H9 (cell line): ENCODE data around the gene TTLL9. TPM values are rescaled to one million over a fixed set of nuclear protein-coding genes. Genes with fewer than 3 reads are reported as not detected.
A peak's percentile ranks its signal among the peaks of the same experiment; 100 is the strongest.

Source experiments
- DNase-seq: peaks from one replicate; pipeline ENCODE4 v3.0.0-alpha.2; 2017
- H2AFZ ChIP-seq: one replicate; pipeline ENCODE4 v1.6.1; 2013; ENCODE audit warnings: mild to moderate bottlenecking, low read length, control low read depth, moderate library complexity
- H2AK5ac ChIP-seq: 2 replicates; pipeline ENCODE4 v1.6.1; 2013; ENCODE audit warnings: low read length, control low read depth, mixed read lengths; ENCODE audit not compliant: insufficient read length
- H2BK120ac ChIP-seq: one replicate; pipeline ENCODE4 v1.6.1; 2013; ENCODE audit warnings: low read depth, mild to moderate bottlenecking, low read length, control low read depth, inconsistent platforms; ENCODE audit not compliant: poor library complexity, severe bottlenecking
- H2BK12ac ChIP-seq: 2 replicates; pipeline ENCODE4 v1.6.1; 2013; ENCODE audit warnings: low read length, control low read depth, mixed read lengths, low read depth; ENCODE audit not compliant: insufficient read length
- H2BK15ac ChIP-seq: 2 replicates; pipeline ENCODE4 v1.6.1; 2013; ENCODE audit warnings: low read depth, low read length, control low read depth
- H2BK20ac ChIP-seq: one replicate; pipeline ENCODE4 v1.6.1; 2013; ENCODE audit warnings: low read depth, mild to moderate bottlenecking, low read length, control low read depth, inconsistent platforms; ENCODE audit not compliant: poor library complexity, severe bottlenecking
- H2BK5ac ChIP-seq: 2 replicates; pipeline ENCODE4 v1.6.1; 2013; ENCODE audit warnings: low read length, control low read depth, mixed read lengths; ENCODE audit not compliant: insufficient read length
- H3K14ac ChIP-seq: 2 replicates; pipeline ENCODE4 v1.6.1; 2013; ENCODE audit warnings: low read length, control low read depth; ENCODE audit not compliant: insufficient read depth
- H3K18ac ChIP-seq: 2 replicates; pipeline ENCODE4 v1.6.1; 2013; ENCODE audit warnings: low read depth, mild to moderate bottlenecking, mixed read lengths, low read length, control low read depth; ENCODE audit not compliant: insufficient read length
- H3K23ac ChIP-seq: 2 replicates; pipeline ENCODE4 v1.6.1; 2013; ENCODE audit warnings: low read length, control low read depth, mixed read lengths, low read depth; ENCODE audit not compliant: insufficient read length
- H3K23me2 ChIP-seq: 2 replicates; pipeline ENCODE4 v1.6.1; 2013; ENCODE audit warnings: low read depth, mild to moderate bottlenecking, mixed read lengths, low read length, control low read depth; ENCODE audit not compliant: insufficient read length, poor library complexity, severe bottlenecking
- H3K27ac ChIP-seq: 2 replicates; pipeline ENCODE4 v1.5.1; 2013; ENCODE audit warnings: low read length, control low read depth, mixed read lengths, low read depth; ENCODE audit not compliant: insufficient read length
- H3K27me3 ChIP-seq: 2 replicates; pipeline ENCODE4 v1.6.1; 2013; ENCODE audit warnings: low read length, control low read depth, inconsistent platforms; ENCODE audit not compliant: insufficient read depth
- H3K4ac ChIP-seq: 2 replicates; pipeline ENCODE4 v1.6.1; 2013; ENCODE audit warnings: low read depth, mild to moderate bottlenecking, control low read depth, inconsistent platforms, low read length, moderate library complexity
- H3K4me1 ChIP-seq: 2 replicates; pipeline ENCODE4 v1.6.1; 2013; ENCODE audit warnings: low read length, control low read depth, inconsistent platforms; ENCODE audit not compliant: insufficient read depth
- H3K4me2 ChIP-seq: 2 replicates; pipeline ENCODE4 v1.6.1; 2013; ENCODE audit warnings: low read length, control low read depth, mixed read lengths; ENCODE audit not compliant: insufficient read length, insufficient read depth
- H3K56ac ChIP-seq: 2 replicates; pipeline ENCODE4 v1.6.1; 2013; ENCODE audit warnings: low read depth, mild to moderate bottlenecking, mixed read lengths, low read length, control low read depth; ENCODE audit not compliant: insufficient read length
- H3K79me1 ChIP-seq: 2 replicates; pipeline ENCODE4 v1.6.1; 2013; ENCODE audit warnings: low read depth, mild to moderate bottlenecking, moderate library complexity, low read length, control low read depth, inconsistent platforms; ENCODE audit not compliant: insufficient read depth, poor library complexity, severe bottlenecking
- H3K79me2 ChIP-seq: 2 replicates; pipeline ENCODE4 v1.6.1; 2013; ENCODE audit warnings: low read length, control low read depth, inconsistent platforms; ENCODE audit not compliant: insufficient read depth
- H3K9ac ChIP-seq: 2 replicates; pipeline ENCODE4 v1.6.1; 2013; ENCODE audit warnings: low read length, control low read depth, mixed read lengths; ENCODE audit not compliant: insufficient read length; ENCODE audit errors: extremely low read depth
- H3K9me3 ChIP-seq: one replicate; pipeline ENCODE4 v1.6.1; 2013; ENCODE audit warnings: low read depth, low read length, inconsistent platforms; ENCODE audit not compliant: control insufficient read depth
- H3T11ph ChIP-seq: one replicate; pipeline ENCODE4 v1.6.1; 2013; ENCODE audit warnings: mild to moderate bottlenecking, low read length, control low read depth, inconsistent platforms
- H4K20me1 ChIP-seq: one replicate; pipeline ENCODE4 v1.6.1; 2013; ENCODE audit not compliant: control insufficient read depth, insufficient read length, insufficient read depth
- H4K5ac ChIP-seq: 2 replicates; pipeline ENCODE4 v1.6.1; 2013; ENCODE audit warnings: low read depth, mild to moderate bottlenecking, mixed read lengths, low read length, control low read depth; ENCODE audit not compliant: insufficient read length
- H4K8ac ChIP-seq: replicated peaks from 2 replicates; pipeline ENCODE4 v1.6.1; 2013; ENCODE audit warnings: low read length, control low read depth, mixed read lengths, low read depth; ENCODE audit not compliant: insufficient read length
- H4K91ac ChIP-seq: 2 replicates; pipeline ENCODE4 v1.6.1; 2013; ENCODE audit warnings: low read depth, mild to moderate bottlenecking, moderate library complexity, mixed read lengths, low read length, control low read depth; ENCODE audit not compliant: insufficient read length
- H3K27ac Mint-ChIP-seq, 3 experiments: 2 replicates in 2 of 3; 3 replicates in 1 of 3; pipeline ENCODE4 v1.8.0; 2020 to 2021; ENCODE audit warnings: mixed read lengths in 3 of 3, mild to moderate bottlenecking in 1 of 3, moderate library complexity in 1 of 3
- H3K27me3 Mint-ChIP-seq: 2 replicates; pipeline ENCODE4 v1.8.0; 2021; ENCODE audit warnings: low read depth, mild to moderate bottlenecking, moderate library complexity, mixed read lengths
- H3K36me3 Mint-ChIP-seq, 3 experiments: 2 replicates in 2 of 3; 3 replicates in 1 of 3; pipeline ENCODE4 v1.8.0; 2020 to 2021; ENCODE audit warnings: low read depth in 3 of 3, mixed read lengths in 3 of 3; ENCODE audit not compliant: insufficient read depth in 1 of 3
- H3K4me1 Mint-ChIP-seq, 2 experiments: 2 replicates each; pipeline ENCODE4 v1.8.0; 2020; ENCODE audit warnings: mixed read lengths in 2 of 2
- H3K4me3 Mint-ChIP-seq, 2 experiments: 2 replicates in 1 of 2; 3 replicates in 1 of 2; pipeline ENCODE4 v1.8.0; 2020 to 2021; ENCODE audit warnings: mild to moderate bottlenecking in 2 of 2, mixed read lengths in 2 of 2, moderate library complexity in 1 of 2
- H3K9me3 Mint-ChIP-seq, 2 experiments: 2 replicates in 1 of 2; 3 replicates in 1 of 2; pipeline ENCODE4 v1.8.0; 2020; ENCODE audit warnings: mild to moderate bottlenecking in 2 of 2, mixed read lengths in 2 of 2, moderate library complexity in 1 of 2
- WGBS: extraction: QIAGEN DNeasy Blood & Tissue Kit; methylation state at CpG from one replicate; pipeline ENCODE4 v1.1.7; 2013; ENCODE audit warnings: missing lambda C conversion rate, low lambda C conversion rate, mixed read lengths; ENCODE audit not compliant: insufficient read length; ENCODE audit errors: extremely low coverage; 5-methylcytosine and 5-hydroxymethylcytosine counted together
- total RNA-seq: library from RNA; stranded (reverse); gene quantifications from 2 replicates; pipeline ENCODE4 v1.2.1, GENCODE V29; 2021
- TF ChIP-seq, protein P1 (sequence below): fragments of 200-600 bp; sonication (generic); conservative IDR thresholded peaks from 3 replicates; pipeline ENCODE4 v1.8.0; 2021; ENCODE audit warnings: antibody characterized with exemption, mild to moderate bottlenecking

Gene TTLL9
- total RNA-seq, 1 experiment from 2014 or later = 0.20 TPM

DNA sequence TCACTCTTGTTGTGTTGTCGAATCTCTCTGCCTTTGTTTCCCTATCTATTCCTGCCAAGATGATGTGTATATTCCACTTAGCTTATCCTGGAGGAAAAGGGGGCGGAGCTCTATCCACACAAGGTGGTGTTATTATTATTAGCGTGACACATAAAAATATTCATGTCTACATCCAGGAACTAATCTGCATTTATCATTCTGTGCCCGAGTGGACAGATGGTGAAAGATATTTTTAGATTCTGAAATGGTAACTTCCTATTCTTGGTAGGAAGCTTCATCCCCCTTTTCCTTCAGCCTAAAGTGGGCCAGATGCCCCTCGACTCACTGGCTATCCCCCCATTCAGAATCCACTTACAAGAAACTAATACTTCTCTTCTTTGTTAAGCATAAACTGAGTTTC, 99.6 kb downstream of the TTLL9 start:
- H4K91ac ChIP-seq = no peak overlapping the region
- peaks cover 21 to 40% of the 10 kb centered on the region in 2 experiments for H3K4me1 Mint-ChIP-seq
- no peak overlapping the region for H3K56ac ChIP-seq
- no CpG with 5 or more reads among the region's 5 CpGs for WGBS
- peaks cover 68% of the 10 kb centered on the region for H3K27me3 Mint-ChIP-seq
- H3K9me3 ChIP-seq = no peaks in the 10 kb centered on the region
- DNase-seq = no peak
- no peak overlapping the region for H3T11ph ChIP-seq
- no peak overlapping the region for H2BK20ac ChIP-seq
- H2BK15ac ChIP-seq = no peak overlapping the region
- H3K18ac ChIP-seq = no peak overlapping the region
- TF ChIP-seq, protein P1, sequence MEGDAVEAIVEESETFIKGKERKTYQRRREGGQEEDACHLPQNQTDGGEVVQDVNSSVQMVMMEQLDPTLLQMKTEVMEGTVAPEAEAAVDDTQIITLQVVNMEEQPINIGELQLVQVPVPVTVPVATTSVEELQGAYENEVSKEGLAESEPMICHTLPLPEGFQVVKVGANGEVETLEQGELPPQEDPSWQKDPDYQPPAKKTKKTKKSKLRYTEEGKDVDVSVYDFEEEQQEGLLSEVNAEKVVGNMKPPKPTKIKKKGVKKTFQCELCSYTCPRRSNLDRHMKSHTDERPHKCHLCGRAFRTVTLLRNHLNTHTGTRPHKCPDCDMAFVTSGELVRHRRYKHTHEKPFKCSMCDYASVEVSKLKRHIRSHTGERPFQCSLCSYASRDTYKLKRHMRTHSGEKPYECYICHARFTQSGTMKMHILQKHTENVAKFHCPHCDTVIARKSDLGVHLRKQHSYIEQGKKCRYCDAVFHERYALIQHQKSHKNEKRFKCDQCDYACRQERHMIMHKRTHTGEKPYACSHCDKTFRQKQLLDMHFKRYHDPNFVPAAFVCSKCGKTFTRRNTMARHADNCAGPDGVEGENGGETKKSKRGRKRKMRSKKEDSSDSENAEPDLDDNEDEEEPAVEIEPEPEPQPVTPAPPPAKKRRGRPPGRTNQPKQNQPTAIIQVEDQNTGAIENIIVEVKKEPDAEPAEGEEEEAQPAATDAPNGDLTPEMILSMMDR = no peak
- no peak overlapping the region for H3K23ac ChIP-seq
- no peak overlapping the region for H2BK120ac ChIP-seq
- no peak overlapping the region for H3K27ac Mint-ChIP-seq
- no peak overlapping the region for H3K9ac ChIP-seq
- H2AK5ac ChIP-seq = no peak overlapping the region
- no peak overlapping the region for H2BK12ac ChIP-seq
- H4K8ac ChIP-seq = no peak overlapping the region
- 0 out of 5 replicates have a peak overlapping the region, but pooled peaks of 1 of the 2 experiments have one; percentile 43 for H3K4me3 Mint-ChIP-seq
- no peaks in the 10 kb centered on the region for H3K4me1 ChIP-seq
- peaks cover 7% of the 10 kb centered on the region for H3K23me2 ChIP-seq
- H3K79me2 ChIP-seq = no peaks in the 10 kb centered on the region
- H4K20me1 ChIP-seq = no peaks in the 10 kb centered on the region
- no peak overlapping the region for H3K4me2 ChIP-seq
- no peaks in the 10 kb centered on the region; a peak in 1 of 5 replicates for H3K9me3 Mint-ChIP-seq
- H3K79me1 ChIP-seq = no peaks in the 10 kb centered on the region
- no peak overlapping the region for H2AFZ ChIP-seq
- H3K36me3 Mint-ChIP-seq = no peaks in the 10 kb centered on the region
- no peak overlapping the region for H3K27ac ChIP-seq
- H3K14ac ChIP-seq = no peak overlapping the region
- H4K5ac ChIP-seq = no peak overlapping the region
- H2BK5ac ChIP-seq = no peak overlapping the region
- no peak overlapping the region for H3K4ac ChIP-seq
- peaks cover 2% of the 10 kb centered on the region; the same call in 1 of the 2 replicates for H3K27me3 ChIP-seq
